Calu3 (cell line): ENCODE results near the gene VPS4B. TPM values are rescaled to one million over a fixed set of nuclear protein-coding genes. Genes with fewer than 3 reads are reported as not detected.

Source experiments
- BruUV-seq: library from RNA; stranded (reverse); fragments of 400-500 nt; replicated peaks from 2 replicates; lab custom pipeline; 2021; lab: Mats Ljungman, UMichigan
- CTCF ChIA-PET: fragments of 300-600 bp; sonication (Branson Sonifier 250); formaldehyde crosslinking; loops from one replicate; lab custom pipeline; 2022; ENCODE audit warnings: antibody characterized with exemption; lab: Charles Lee
- DNase-seq: peaks from one replicate; pipeline ENCODE4 v3.0.0; 2022
- H3K27ac Mint-ChIP-seq: one replicate; pipeline ENCODE4 v1.8.0; 2022; ENCODE audit warnings: mixed read lengths; ENCODE audit not compliant: unreplicated experiment
- H3K27me3 Mint-ChIP-seq: one replicate; pipeline ENCODE4 v1.8.0; 2022; ENCODE audit warnings: mixed read lengths; ENCODE audit not compliant: unreplicated experiment
- H3K36me3 Mint-ChIP-seq: one replicate; pipeline ENCODE4 v1.8.0; 2022; ENCODE audit warnings: mild to moderate bottlenecking, moderate library complexity, mixed read lengths; ENCODE audit not compliant: insufficient read depth, unreplicated experiment
- H3K4me1 Mint-ChIP-seq: one replicate; pipeline ENCODE4 v1.8.0; 2022; ENCODE audit warnings: mild to moderate bottlenecking, low read depth, mixed read lengths; ENCODE audit not compliant: unreplicated experiment
- H3K4me3 Mint-ChIP-seq: one replicate; pipeline ENCODE4 v1.8.0; 2022; ENCODE audit warnings: mild to moderate bottlenecking, low read depth, moderate library complexity, mixed read lengths; ENCODE audit not compliant: unreplicated experiment
- H3K9me3 Mint-ChIP-seq: one replicate; pipeline ENCODE4 v1.8.0; 2022; ENCODE audit warnings: low read depth, mixed read lengths; ENCODE audit not compliant: unreplicated experiment
- intact Hi-C: fragments of 100-400 bp; cut with micrococcal nuclease; formaldehyde crosslinking; loops from one replicate; pipeline ENCODE4 v1.10.0; 2022; ENCODE audit not compliant: unreplicated experiment
- total RNA-seq: library from RNA; stranded (reverse); gene quantifications from 2 replicates; pipeline ENCODE4 v1.2.3, GENCODE V29; 2022
- TF ChIP-seq, protein P1 (sequence below): fragments of 200-600 bp; IDR thresholded peaks from one replicate; pipeline ENCODE4 v1.8.0; 2022; ENCODE audit warnings: antibody characterized with exemption; ENCODE audit not compliant: unreplicated experiment

The VPS4B gene
- total RNA-seq, 1 experiment from 2014 or later = 83.3 TPM

DNA sequence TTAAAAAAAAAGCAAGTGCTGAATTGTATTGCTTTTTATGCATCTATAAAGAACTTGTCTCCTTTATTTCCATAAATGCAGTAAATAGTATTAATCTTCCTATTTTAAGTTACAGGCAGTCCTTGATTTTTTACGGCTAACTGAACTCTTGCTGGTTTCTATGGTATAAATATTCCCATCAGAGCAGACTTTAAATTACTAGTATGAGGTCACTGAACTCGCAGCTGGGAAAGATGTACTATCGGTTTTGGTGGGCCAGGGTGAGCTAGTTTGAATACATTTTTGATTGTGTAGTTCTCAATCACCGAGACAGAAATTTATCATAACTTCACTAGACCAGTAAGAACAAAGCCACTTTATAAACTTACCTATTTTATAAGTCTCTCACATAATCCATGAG lies 34.4 kb downstream of the VPS4B start:
- no TSS peak for BruUV-seq
- Mint-ChIP-seq H3K27me3 (no peaks in the 10 kb centered on the region), H3K9me3 (no peaks in the 10 kb centered on the region), H3K4me1 (no peaks in the 10 kb centered on the region), H3K36me3 (peaks cover 21% of the 10 kb centered on the region), H3K4me3 (no peak overlapping the region), H3K27ac (no peak overlapping the region)
- DNase-seq = no peak
- TF ChIP-seq, protein P1, sequence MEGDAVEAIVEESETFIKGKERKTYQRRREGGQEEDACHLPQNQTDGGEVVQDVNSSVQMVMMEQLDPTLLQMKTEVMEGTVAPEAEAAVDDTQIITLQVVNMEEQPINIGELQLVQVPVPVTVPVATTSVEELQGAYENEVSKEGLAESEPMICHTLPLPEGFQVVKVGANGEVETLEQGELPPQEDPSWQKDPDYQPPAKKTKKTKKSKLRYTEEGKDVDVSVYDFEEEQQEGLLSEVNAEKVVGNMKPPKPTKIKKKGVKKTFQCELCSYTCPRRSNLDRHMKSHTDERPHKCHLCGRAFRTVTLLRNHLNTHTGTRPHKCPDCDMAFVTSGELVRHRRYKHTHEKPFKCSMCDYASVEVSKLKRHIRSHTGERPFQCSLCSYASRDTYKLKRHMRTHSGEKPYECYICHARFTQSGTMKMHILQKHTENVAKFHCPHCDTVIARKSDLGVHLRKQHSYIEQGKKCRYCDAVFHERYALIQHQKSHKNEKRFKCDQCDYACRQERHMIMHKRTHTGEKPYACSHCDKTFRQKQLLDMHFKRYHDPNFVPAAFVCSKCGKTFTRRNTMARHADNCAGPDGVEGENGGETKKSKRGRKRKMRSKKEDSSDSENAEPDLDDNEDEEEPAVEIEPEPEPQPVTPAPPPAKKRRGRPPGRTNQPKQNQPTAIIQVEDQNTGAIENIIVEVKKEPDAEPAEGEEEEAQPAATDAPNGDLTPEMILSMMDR = no peak
- intact Hi-C loops = no loop called here
- CTCF ChIA-PET = no interaction called here

DNA sequence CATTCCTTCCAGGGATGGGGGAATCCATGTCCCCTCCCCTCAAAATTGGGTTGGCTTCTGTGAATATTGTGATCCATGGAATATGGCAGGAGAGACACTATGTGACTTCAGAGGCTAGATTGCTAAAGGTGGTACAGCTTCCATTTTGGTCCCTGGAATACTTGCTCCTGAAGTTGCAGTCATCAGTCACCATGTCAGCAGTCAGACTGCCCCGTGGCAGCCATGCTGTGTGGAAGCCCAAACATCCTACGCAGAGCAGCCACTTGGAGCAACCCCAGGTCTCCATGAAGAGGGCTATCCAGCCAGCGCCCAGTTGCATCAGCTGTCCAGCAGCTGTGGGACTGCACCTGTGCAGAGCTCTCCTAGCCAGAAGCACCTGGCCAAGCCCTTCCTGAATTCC lies 39.4 kb downstream of the VPS4B start:
- Mint-ChIP-seq H3K36me3 (peaks cover 6% of the 10 kb centered on the region), H3K4me3 (no peak overlapping the region), H3K9me3 (no peaks in the 10 kb centered on the region), H3K4me1 (peaks cover 17% of the 10 kb centered on the region), H3K27ac (no peak overlapping the region), H3K27me3 (no peaks in the 10 kb centered on the region)
- TF ChIP-seq, protein P1 = no peak
- intact Hi-C loops = no loop called here
- CTCF ChIA-PET = no interaction called here
- no TSS peak for BruUV-seq
- DNase-seq = no peak

DNA sequence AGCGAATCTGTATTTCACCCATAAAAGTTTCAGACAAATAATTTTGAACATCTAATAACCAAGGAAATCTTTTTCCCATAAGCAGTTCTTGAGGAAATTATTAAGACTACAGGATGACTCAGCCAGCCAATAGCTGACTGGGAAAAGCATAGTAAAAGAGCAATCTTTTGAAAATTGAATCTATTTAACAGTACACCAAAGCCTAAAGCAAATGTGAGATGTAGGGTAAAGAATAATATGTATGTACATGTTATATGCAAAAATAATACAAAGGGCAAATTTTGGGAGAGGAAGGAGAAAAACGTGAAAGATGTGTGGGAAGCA lies 42.7 kb downstream of the VPS4B start:
- CTCF ChIA-PET = no interaction called here
- no peak for DNase-seq
- BruUV-seq = no TSS peak
- TF ChIP-seq, protein P1 = no peak
- H3K36me3 Mint-ChIP-seq = peaks cover 6% of the 10 kb centered on the region
- no peak overlapping the region for H3K4me3 Mint-ChIP-seq
- H3K27me3 Mint-ChIP-seq = no peaks in the 10 kb centered on the region
- H3K9me3 Mint-ChIP-seq = peaks cover 5% of the 10 kb centered on the region
- intact Hi-C loops = no loop called here
- peaks cover 17% of the 10 kb centered on the region for H3K4me1 Mint-ChIP-seq
- H3K27ac Mint-ChIP-seq = no peak overlapping the region

DNA sequence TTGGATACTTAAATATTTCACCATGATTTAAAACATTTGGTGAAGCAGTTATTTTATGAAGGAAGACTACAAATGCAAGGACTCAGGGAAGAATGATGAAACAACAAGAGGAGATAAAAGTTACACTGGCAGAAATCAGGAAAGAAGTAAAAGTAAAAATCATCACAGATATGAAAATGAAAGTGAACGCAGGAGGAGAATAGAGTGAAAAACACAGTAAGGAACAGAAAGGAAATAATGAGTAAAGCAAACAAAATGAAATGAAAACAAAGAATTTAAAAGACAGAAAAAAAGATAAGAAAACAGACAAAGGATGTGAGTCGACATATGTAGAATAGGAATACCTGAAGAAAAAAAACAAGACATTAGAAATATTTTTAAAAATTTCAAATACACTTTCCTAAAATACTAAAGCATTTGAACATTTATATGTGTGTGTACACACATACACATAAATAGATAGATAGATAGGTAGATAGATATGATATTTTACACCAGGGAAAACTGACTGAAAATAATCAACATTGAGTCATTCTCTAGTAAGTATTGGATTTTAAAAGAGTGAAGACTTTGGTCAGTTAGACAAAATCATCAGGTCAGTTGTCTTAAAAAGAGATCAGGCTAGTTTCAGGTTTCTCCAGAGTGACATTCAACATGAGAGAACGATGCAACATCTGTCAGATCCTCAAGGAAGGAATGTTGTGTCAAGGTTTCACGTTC lies 43.2 kb downstream of the VPS4B start:
- peaks cover 5% of the 10 kb centered on the region for H3K9me3 Mint-ChIP-seq
- H3K4me3 Mint-ChIP-seq = no peak overlapping the region
- no peak for DNase-seq
- H3K36me3 Mint-ChIP-seq = peaks cover 6% of the 10 kb centered on the region
- peaks cover 17% of the 10 kb centered on the region for H3K4me1 Mint-ChIP-seq
- no TSS peak for BruUV-seq
- H3K27ac Mint-ChIP-seq = no peak overlapping the region
- CTCF ChIA-PET = no interaction called here
- intact Hi-C loops = no loop called here
- no peaks in the 10 kb centered on the region for H3K27me3 Mint-ChIP-seq
- TF ChIP-seq, protein P1 = no peak
